KOPT-K1 (cell line): ENCODE data around the gene FXYD2.

Experiments
- H3K27ac ChIP-seq: fragments of 200-600 bp; sonication (generic); 2 replicates; pipeline ENCODE4 v1.5.1; 2016; ENCODE audit warnings: antibody characterized with exemption, mild to moderate bottlenecking, low read depth, low read length; ENCODE audit not compliant: poor library complexity, severe bottlenecking
- H3K36me3 ChIP-seq: fragments of 200-600 bp; sonication (generic); 2 replicates; pipeline ENCODE4 v1.5.1; 2017; ENCODE audit warnings: antibody characterized with exemption, mild to moderate bottlenecking, low read length, moderate library complexity; ENCODE audit not compliant: insufficient read depth
- H3K9me3 ChIP-seq: fragments of 200-600 bp; sonication (generic); 2 replicates; pipeline ENCODE4 v1.5.1; 2017; ENCODE audit warnings: antibody characterized with exemption, low read length, mild to moderate bottlenecking; ENCODE audit not compliant: insufficient read depth, poor library complexity, severe bottlenecking

The FXYD2 gene

GRCh38 chr11:117809236-117810055 lies 15.1 kb downstream of the FXYD2 start:
- Histone ChIP-seq H3K36me3 (no peaks in the 10 kb centered on the region), H3K9me3 (no peaks in the 10 kb centered on the region), H3K27ac (no peak overlapping the region)

- Histone ChIP-seq H3K36me3 (no peaks in the 10 kb centered on the region), H3K9me3 (no peaks in the 10 kb centered on the region), H3K27ac (no peak overlapping the region)
Observed at GRCh38 chr11:117808784-117809183, 15.8 kb downstream of the FXYD2 start.

GRCh38 chr11:117807482-117808327 lies 16.8 kb downstream of the FXYD2 start:
- H3K36me3 ChIP-seq, result no peaks in the 10 kb centered on the region
- H3K9me3 ChIP-seq, result no peaks in the 10 kb centered on the region
- no peak overlapping the region for H3K27ac ChIP-seq

GRCh38 chr11:117806846-117807245 lies 17.7 kb downstream of the FXYD2 start:
- no peaks in the 10 kb centered on the region for H3K36me3 ChIP-seq
- no peak overlapping the region for H3K27ac ChIP-seq
- H3K9me3 ChIP-seq, result no peaks in the 10 kb centered on the region

GRCh38 chr11:117805045-117805444 lies 19.5 kb downstream of the FXYD2 start:
- Histone ChIP-seq H3K9me3 (no peaks in the 10 kb centered on the region), H3K36me3 (no peaks in the 10 kb centered on the region), H3K27ac (no peak overlapping the region)

GRCh38 chr11:117803896-117804295 lies 20.6 kb downstream of the FXYD2 start:
- H3K27ac ChIP-seq, result no peak overlapping the region
- H3K9me3 ChIP-seq, result no peaks in the 10 kb centered on the region
- H3K36me3 ChIP-seq, result no peaks in the 10 kb centered on the region

- Histone ChIP-seq H3K36me3 (no peaks in the 10 kb centered on the region), H3K27ac (no peak overlapping the region), H3K9me3 (no peaks in the 10 kb centered on the region)
Observed at GRCh38 chr11:117799634-117800033, 24.9 kb downstream of the FXYD2 start.

GRCh38 chr11:117796872-117797529 lies 27.5 kb downstream of the FXYD2 start, which contains the start of gene DSCAML1:
Gene DSCAML1, minus strand, starts transcription at chr11:117797216. Its CDS starts 137 bp downstream, at chr11:117797079.
- H3K36me3 ChIP-seq, result no peaks in the 10 kb centered on the region
- no peak within 1 kb of the TSS for H3K27ac ChIP-seq
- no peaks in the 10 kb centered on the region for H3K9me3 ChIP-seq

- Histone ChIP-seq H3K9me3 (no peaks in the 10 kb centered on the region), H3K27ac (no peak overlapping the region), H3K36me3 (no peaks in the 10 kb centered on the region)
Observed at GRCh38 chr11:117796456-117796871, 28.1 kb downstream of the FXYD2 start.

- Histone ChIP-seq H3K27ac (no peak overlapping the region), H3K36me3 (no peaks in the 10 kb centered on the region)
Observed at GRCh38 chr11:117795638-117796455, 28.7 kb downstream of the FXYD2 start.

GRCh38 chr11:117794772-117795629 lies 29.5 kb downstream of the FXYD2 start:
- H3K9me3 ChIP-seq, result no peaks in the 10 kb centered on the region
- no peak overlapping the region for H3K27ac ChIP-seq
- H3K36me3 ChIP-seq, result no peaks in the 10 kb centered on the region

More at GRCh38 chr11:117795638-117796455, 28.7 kb downstream of the FXYD2 start:
- no peaks in the 10 kb centered on the region for H3K9me3 ChIP-seq

GRCh38 chr11:117794135-117794534 lies 30.4 kb downstream of the FXYD2 start:
- no peaks in the 10 kb centered on the region for H3K36me3 ChIP-seq
- H3K27ac ChIP-seq, result no peak overlapping the region
- no peaks in the 10 kb centered on the region for H3K9me3 ChIP-seq

- Histone ChIP-seq H3K9me3 (no peaks in the 10 kb centered on the region), H3K36me3 (no peaks in the 10 kb centered on the region), H3K27ac (no peak overlapping the region)
Observed at GRCh38 chr11:117793583-117793982, 31.0 kb downstream of the FXYD2 start.

- Histone ChIP-seq H3K27ac (no peak overlapping the region), H3K36me3 (no peaks in the 10 kb centered on the region), H3K9me3 (no peaks in the 10 kb centered on the region)
Observed at GRCh38 chr11:117792992-117793391, 31.6 kb downstream of the FXYD2 start.
